ENCODE results near the gene AMTN. TPM values are rescaled to one million over a fixed set of nuclear protein-coding genes. Genes with fewer than 3 reads are reported as not detected.
"Not testable (repeated sequence)": the region's sequence is repeated elsewhere in the genome, so short reads cannot be mapped to it uniquely, and the experiment has no call there.

AMTN gene
- total RNA-seq, 4 donors from 2014 or later: not detected

GRCh38 chr4:70533791-70534190 is 15.4 kb downstream of the AMTN start:
- Histone ChIP-seq H3K27me3 (no peaks in the 10 kb centered on the region), H3K27ac (no peak overlapping the region), H3K4me3 (replicated peaks in 1 of 3) (no peak overlapping the region), H3K4me1 (no peaks in the 10 kb centered on the region), H3K36me3 (no peaks in the 10 kb centered on the region), H3K9me3 (no peaks in the 10 kb centered on the region)
- TF ChIP-seq CTCF (IDR thresholded peaks at IDR 0.05) (no peak), POLR2A (IDR thresholded peaks at IDR 0.05) (no peak)
- intact Hi-C loops (cut with DNase I): no loop called here
- no peak for DNase-seq
- 90 to 94% methylated on average over 3 of the region's 3 CpGs for WGBS, 2 donors

- H3K36me3 ChIP-seq; H3K4me3 ChIP-seq (replicated peaks in 1 of 3); H3K27me3 ChIP-seq; H3K9me3 ChIP-seq; DNase-seq; intact Hi-C loops (cut with DNase I); H3K4me1 ChIP-seq; H3K27ac ChIP-seq: not testable (repeated sequence)
- WGBS, 2 donors: 95 to 98% methylated on average over 3 of the region's 3 CpGs
These were observed 16.5 kb downstream of the AMTN start for GRCh38 chr4:70534886-70535285.

GRCh38 chr4:70538869-70539268 is 20.5 kb downstream of the AMTN start:
- no peak for TF ChIP-seq POLR2A (IDR thresholded peaks at IDR 0.05)
- no peak for TF ChIP-seq CTCF (IDR thresholded peaks at IDR 0.05)
- Histone ChIP-seq H3K27me3 (no peaks in the 10 kb centered on the region), H3K27ac (no peak overlapping the region), H3K36me3 (no peaks in the 10 kb centered on the region), H3K4me3 (replicated peaks in 1 of 3) (no peak overlapping the region), H3K9me3 (no peaks in the 10 kb centered on the region), H3K4me1 (no peaks in the 10 kb centered on the region)
- DNase-seq: no peak
- intact Hi-C loops (cut with DNase I): no loop called here

- H3K9me3 ChIP-seq: no peaks in the 10 kb centered on the region
- H3K36me3 ChIP-seq: no peaks in the 10 kb centered on the region
- no peak overlapping the region for H3K27ac ChIP-seq
- no peak for DNase-seq
- no peak overlapping the region for H3K4me3 ChIP-seq (replicated peaks in 1 of 3)
- H3K27me3 ChIP-seq: no peaks in the 10 kb centered on the region
- H3K4me1 ChIP-seq: no peaks in the 10 kb centered on the region
- intact Hi-C loops (cut with DNase I): no loop called here
- peak in 2 of 6 experiments; percentile 29 to 48 for TF ChIP-seq CTCF (IDR thresholded peaks at IDR 0.05)
- no peak for TF ChIP-seq POLR2A (IDR thresholded peaks at IDR 0.05)
These were observed 26.0 kb downstream of the AMTN start for GRCh38 chr4:70544279-70544868.

- no peaks in the 10 kb centered on the region for H3K9me3 ChIP-seq
- WGBS, 2 donors: 0 to 94% methylated on average over 1 of the region's 1 CpG
- H3K4me1 ChIP-seq: no peaks in the 10 kb centered on the region
- intact Hi-C loops (cut with DNase I): no loop called here
- DNase-seq: no peak
- TF ChIP-seq CTCF (IDR thresholded peaks at IDR 0.05): no peak
- no peak for TF ChIP-seq POLR2A (IDR thresholded peaks at IDR 0.05)
- no peak overlapping the region for H3K4me3 ChIP-seq (replicated peaks in 1 of 3)
- H3K27me3 ChIP-seq: no peaks in the 10 kb centered on the region
- H3K27ac ChIP-seq: no peak overlapping the region
- H3K36me3 ChIP-seq: no peaks in the 10 kb centered on the region
These were observed 38.5 kb downstream of the AMTN start for GRCh38 chr4:70556856-70557255.
